HG03097 (cell line): Measurements from ENCODE around the gene SERPINE2.
A peak's percentile ranks its signal among the peaks of the same experiment; 100 is the strongest.

ENCODE experiments used
- ATAC-seq: cut with Tn5 transposase; IDR thresholded peaks from one replicate; pipeline ENCODE4 v1.9.1; 2021; ENCODE audit not compliant: unreplicated experiment, low FRiP score

SERPINE2 gene

GRCh38 chr2:223979730-223980396, 59.2 kb downstream of the SERPINE2 start:
- no peak for ATAC-seq

- no peak for ATAC-seq
Observed at GRCh38 chr2:223978451-223978850, 60.6 kb downstream of the SERPINE2 start.

- ATAC-seq = no peak
Observed at GRCh38 chr2:223976635-223977226, 62.4 kb downstream of the SERPINE2 start.

GRCh38 chr2:223973606-223974005, 65.5 kb downstream of the SERPINE2 start:
- no peak for ATAC-seq

- ATAC-seq = no peak
Observed at GRCh38 chr2:223972656-223973102, 66.4 kb downstream of the SERPINE2 start.

- ATAC-seq = no peak
Observed at GRCh38 chr2:223971731-223972130, 67.4 kb downstream of the SERPINE2 start.

- peak; percentile 71 for ATAC-seq
Observed at GRCh38 chr2:223970343-223971128, 68.5 kb downstream of the SERPINE2 start.

GRCh38 chr2:223969856-223970255, 69.2 kb downstream of the SERPINE2 start:
- no peak for ATAC-seq

GRCh38 chr2:223969315-223969714, 69.8 kb downstream of the SERPINE2 start:
- ATAC-seq = no peak

GRCh38 chr2:223967981-223968380, 71.1 kb downstream of the SERPINE2 start:
- no peak for ATAC-seq

GRCh38 chr2:223959688-223960087, 79.4 kb downstream of the SERPINE2 start:
- no peak for ATAC-seq

- peak; percentile 91 for ATAC-seq
Observed at GRCh38 chr2:223957092-223957851, 81.8 kb downstream of the SERPINE2 start, which contains the start of gene MRPL44. Gene MRPL44 (plus strand): TSS chr2:223957463. CDS start chr2:223957473, 10 bp downstream.

- ATAC-seq = no peak
Observed at GRCh38 chr2:223956300-223956699, 82.8 kb downstream of the SERPINE2 start.

GRCh38 chr2:223954401-223954800, 84.7 kb downstream of the SERPINE2 start:
- ATAC-seq = no peak

- peak; percentile 37 for ATAC-seq
Observed at GRCh38 chr2:223952280-223952968, 86.7 kb downstream of the SERPINE2 start.

GRCh38 chr2:223950448-223951347, 88.4 kb downstream of the SERPINE2 start:
- no peak for ATAC-seq

- ATAC-seq = no peak
Observed at GRCh38 chr2:223949241-223949840, 89.7 kb downstream of the SERPINE2 start.

- ATAC-seq = no peak
Observed at GRCh38 chr2:223947711-223948205, 91.3 kb downstream of the SERPINE2 start.

GRCh38 chr2:223945755-223946154, 93.3 kb downstream of the SERPINE2 start:
- ATAC-seq = no peak
